Measurements from ENCODE around the gene DDX28.
"Not testable (repeated sequence)": the region's sequence is repeated elsewhere in the genome, so short reads cannot be mapped to it uniquely, and the experiment has no call there.

The DDX28 gene

DNA sequence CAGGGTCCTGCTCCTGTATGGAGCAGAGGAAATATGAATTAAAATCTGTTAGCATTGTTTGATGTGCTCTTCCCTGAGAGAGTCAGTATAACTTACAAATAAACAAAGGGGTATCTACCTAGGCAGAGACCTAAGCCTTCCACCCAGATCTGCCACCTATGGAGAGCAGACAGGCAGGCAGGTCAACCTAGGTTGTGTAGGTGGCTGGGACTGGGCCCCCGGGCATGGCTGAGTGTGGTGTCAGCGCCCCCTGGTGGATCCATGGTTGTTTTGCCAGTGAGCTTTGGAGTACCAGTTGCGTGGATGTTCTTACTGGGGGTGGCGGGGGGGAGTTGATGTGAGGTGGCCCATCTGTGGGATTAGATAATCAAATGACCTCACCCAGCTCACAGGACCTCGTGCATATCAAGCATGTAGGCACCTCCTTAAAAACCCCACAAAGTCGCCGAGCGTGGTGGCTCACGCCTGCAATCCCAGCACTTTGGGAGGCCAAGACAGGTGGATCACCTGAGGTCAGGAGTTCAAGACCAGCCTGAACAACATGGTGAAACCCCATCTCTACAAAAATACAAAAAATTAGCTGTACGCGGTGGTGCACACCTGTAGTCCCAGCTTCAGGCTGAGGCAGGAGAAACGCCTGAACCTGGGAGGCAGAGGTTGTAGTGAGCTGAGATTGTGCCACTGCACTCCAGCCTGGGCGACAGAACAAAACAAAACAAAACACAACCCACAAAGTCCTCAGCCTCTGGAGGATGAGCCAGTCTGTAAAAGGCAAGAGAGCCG is 17.7 kb upstream of the DDX28 start:
- Histone ChIP-seq H3K9me3 (ENCODE audit: control insufficient read depth in 5 of 5, low read length in 5 of 5) (no peaks in the 10 kb centered on the region), H3K4me1 (ENCODE audit: control insufficient read depth in 5 of 5, insufficient read depth in 5 of 5, low read length in 5 of 5) (peaks cover 0 to 3% (median 2%) of the 10 kb centered on the region in 5 donors), H3K27ac (ENCODE audit: low read depth, low read length) (no peak overlapping the region), H3K36me3 (ENCODE audit: control insufficient read depth in 5 of 5, insufficient read depth in 5 of 5, low read length in 5 of 5) (peaks cover 0 to 3% (median 0%) of the 10 kb centered on the region in 5 donors), H3K27me3 (ENCODE audit: control insufficient read depth in 5 of 5, insufficient read depth in 4 of 5, low read length in 5 of 5) (no peaks in the 10 kb centered on the region), H3K4me3 (ENCODE audit: low read depth in 1 of 5, low read length in 5 of 5) (no peak overlapping the region), H3K9ac (ENCODE audit: low read length in 5 of 5) (peak overlapping the region in 1 of 5 donors; percentile 45)

- Histone ChIP-seq H3K9ac (ENCODE audit: low read length in 5 of 5) (peak overlapping the region in 2 of 5 donors; percentile 25 to 39), H3K27me3 (ENCODE audit: control insufficient read depth in 5 of 5, insufficient read depth in 4 of 5, low read length in 5 of 5) (no peaks in the 10 kb centered on the region), H3K4me3 (ENCODE audit: low read depth in 1 of 5, low read length in 5 of 5) (no peak overlapping the region), H3K36me3 (ENCODE audit: control insufficient read depth in 5 of 5, insufficient read depth in 5 of 5, low read length in 5 of 5) (peaks cover 0 to 2% (median 0%) of the 10 kb centered on the region in 5 donors), H3K4me1 (ENCODE audit: control insufficient read depth in 5 of 5, insufficient read depth in 5 of 5, low read length in 5 of 5) (peaks cover 0 to 3% (median 2%) of the 10 kb centered on the region in 5 donors), H3K27ac (ENCODE audit: low read depth, low read length) (no peak overlapping the region), H3K9me3 (ENCODE audit: control insufficient read depth in 5 of 5, low read length in 5 of 5) (no peaks in the 10 kb centered on the region)
Measured at GRCh38 chr16:68037841-68038597, 15.0 kb upstream of the DDX28 start.

- Histone ChIP-seq H3K27me3 (ENCODE audit: control insufficient read depth in 5 of 5, insufficient read depth in 4 of 5, low read length in 5 of 5) (no peaks in the 10 kb centered on the region), H3K36me3 (ENCODE audit: control insufficient read depth in 5 of 5, insufficient read depth in 5 of 5, low read length in 5 of 5) (peaks cover 0 to 2% (median 0%) of the 10 kb centered on the region in 5 donors), H3K4me1 (ENCODE audit: control insufficient read depth in 5 of 5, insufficient read depth in 5 of 5, low read length in 5 of 5) (peaks cover 0 to 4% (median 0%) of the 10 kb centered on the region in 5 donors), H3K4me3 (ENCODE audit: low read depth in 1 of 5, low read length in 5 of 5) (no peak overlapping the region), H3K27ac (ENCODE audit: low read depth, low read length) (no peak overlapping the region), H3K9ac (ENCODE audit: low read length in 5 of 5) (no peak overlapping the region), H3K9me3 (ENCODE audit: control insufficient read depth in 5 of 5, low read length in 5 of 5) (no peaks in the 10 kb centered on the region)
Measured at GRCh38 chr16:68035227-68035626, 12.2 kb upstream of the DDX28 start.

DNA sequence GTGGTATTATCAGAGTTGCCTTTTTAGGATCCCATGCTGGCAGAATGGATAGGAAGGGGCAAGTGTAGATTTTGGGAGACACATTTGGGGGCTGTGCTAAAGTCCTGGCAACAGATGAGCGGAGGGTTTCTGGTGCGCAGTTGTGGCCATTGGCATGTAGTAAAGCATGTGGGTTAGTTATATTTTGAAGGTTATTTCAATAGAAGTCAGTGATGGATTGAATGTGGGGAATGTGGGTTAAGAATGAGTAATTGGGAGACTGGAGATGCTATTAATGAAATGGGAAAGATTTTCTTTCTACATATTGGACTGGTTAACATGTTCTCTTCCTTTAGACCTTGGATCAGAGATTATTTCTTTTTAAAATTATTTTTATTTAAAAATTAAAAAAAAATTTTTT is 10.1 kb upstream of the DDX28 start:
- H3K4me1 ChIP-seq (ENCODE audit: control insufficient read depth in 5 of 5, insufficient read depth in 5 of 5, low read length in 5 of 5), result peaks cover 0 to 6% (median 0%) of the 10 kb centered on the region in 5 donors
- H3K9me3 ChIP-seq (ENCODE audit: control insufficient read depth in 5 of 5, low read length in 5 of 5), result no peaks in the 10 kb centered on the region
- H3K27ac ChIP-seq (ENCODE audit: low read depth, low read length), result no peak overlapping the region
- H3K27me3 ChIP-seq (ENCODE audit: control insufficient read depth in 5 of 5, insufficient read depth in 4 of 5, low read length in 5 of 5), result no peaks in the 10 kb centered on the region
- peaks cover 0 to 7% (median 0%) of the 10 kb centered on the region in 5 donors for H3K36me3 ChIP-seq (ENCODE audit: control insufficient read depth in 5 of 5, insufficient read depth in 5 of 5, low read length in 5 of 5)
- no peak overlapping the region for H3K9ac ChIP-seq (ENCODE audit: low read length in 5 of 5)
- H3K4me3 ChIP-seq (ENCODE audit: low read depth in 1 of 5, low read length in 5 of 5), result no peak overlapping the region

- Histone ChIP-seq H3K4me3 (ENCODE audit: low read depth in 1 of 5, low read length in 5 of 5) (no peak overlapping the region), H3K4me1 (ENCODE audit: control insufficient read depth in 5 of 5, insufficient read depth in 5 of 5, low read length in 5 of 5) (peaks cover 0 to 7% (median 0%) of the 10 kb centered on the region in 5 donors), H3K36me3 (ENCODE audit: control insufficient read depth in 5 of 5, insufficient read depth in 5 of 5, low read length in 5 of 5) (peaks cover 0 to 14% (median 0%) of the 10 kb centered on the region in 5 donors), H3K9ac (ENCODE audit: low read length in 5 of 5) (no peak overlapping the region), H3K27ac (ENCODE audit: low read depth, low read length) (no peak overlapping the region), H3K27me3 (ENCODE audit: control insufficient read depth in 5 of 5, insufficient read depth in 4 of 5, low read length in 5 of 5) (no peaks in the 10 kb centered on the region), H3K9me3 (ENCODE audit: control insufficient read depth in 5 of 5, low read length in 5 of 5) (no peaks in the 10 kb centered on the region)
Measured at GRCh38 chr16:68031951-68032350, 8.9 kb upstream of the DDX28 start.

DNA sequence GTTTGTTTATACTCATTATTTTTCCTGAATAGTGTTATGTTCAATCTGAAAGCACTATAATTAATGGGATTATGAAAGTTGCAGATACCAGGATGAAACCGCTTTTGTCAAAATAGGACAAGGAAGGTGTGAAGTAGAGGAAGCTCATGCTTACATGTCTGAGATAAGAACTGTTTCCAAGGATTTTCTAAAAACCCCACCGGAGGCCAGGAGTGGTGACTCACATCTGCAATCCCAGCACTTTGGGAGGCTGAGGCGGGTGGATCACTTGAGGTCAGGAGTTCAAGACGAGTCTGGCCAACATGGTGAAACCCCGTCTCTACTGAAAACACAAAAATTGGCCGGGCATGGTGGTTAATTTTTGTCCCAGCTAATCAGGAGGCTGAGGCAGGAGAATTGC is 7.1 kb upstream of the DDX28 start:
- not testable (repeated sequence) for H3K9me3 ChIP-seq (ENCODE audit: control insufficient read depth in 5 of 5, low read length in 5 of 5); H3K27ac ChIP-seq (ENCODE audit: low read depth, low read length); H3K9ac ChIP-seq (ENCODE audit: low read length in 5 of 5); H3K27me3 ChIP-seq (ENCODE audit: control insufficient read depth in 5 of 5, insufficient read depth in 4 of 5, low read length in 5 of 5); H3K4me3 ChIP-seq (ENCODE audit: low read depth in 1 of 5, low read length in 5 of 5)
- H3K36me3 ChIP-seq (ENCODE audit: control insufficient read depth in 5 of 5, insufficient read depth in 5 of 5, low read length in 5 of 5), result peaks cover 0 to 14% (median 0%) of the 10 kb centered on the region in 5 donors
- H3K4me1 ChIP-seq (ENCODE audit: control insufficient read depth in 5 of 5, insufficient read depth in 5 of 5, low read length in 5 of 5), result peaks cover 0 to 10% (median 0%) of the 10 kb centered on the region in 5 donors

- Histone ChIP-seq H3K27me3 (ENCODE audit: control insufficient read depth in 5 of 5, insufficient read depth in 4 of 5, low read length in 5 of 5) (no peaks in the 10 kb centered on the region), H3K27ac (ENCODE audit: low read depth, low read length) (no peak overlapping the region), H3K9me3 (ENCODE audit: control insufficient read depth in 5 of 5, low read length in 5 of 5) (no peaks in the 10 kb centered on the region), H3K4me3 (ENCODE audit: low read depth in 1 of 5, low read length in 5 of 5) (no peak overlapping the region), H3K9ac (ENCODE audit: low read length in 5 of 5) (no peak overlapping the region), H3K4me1 (ENCODE audit: control insufficient read depth in 5 of 5, insufficient read depth in 5 of 5, low read length in 5 of 5) (peaks cover 0 to 14% (median 3%) of the 10 kb centered on the region in 5 donors), H3K36me3 (ENCODE audit: control insufficient read depth in 5 of 5, insufficient read depth in 5 of 5, low read length in 5 of 5) (peaks cover 0 to 14% (median 0%) of the 10 kb centered on the region in 5 donors)
Measured at GRCh38 chr16:68028996-68029395, 6.0 kb upstream of the DDX28 start.

GRCh38 chr16:68022278-68022727 is 729 bp downstream of the DDX28 start:
- Histone ChIP-seq H3K27me3 (ENCODE audit: control insufficient read depth in 5 of 5, insufficient read depth in 4 of 5, low read length in 5 of 5) (no peaks in the 10 kb centered on the region), H3K27ac (ENCODE audit: low read depth, low read length) (peak overlapping the region; percentile 79), H3K4me1 (ENCODE audit: control insufficient read depth in 5 of 5, insufficient read depth in 5 of 5, low read length in 5 of 5) (peaks cover 9 to 33% (median 27%) of the 10 kb centered on the region in 5 donors), H3K9me3 (ENCODE audit: control insufficient read depth in 5 of 5, low read length in 5 of 5) (no peaks in the 10 kb centered on the region), H3K9ac (ENCODE audit: low read length in 5 of 5) (peak overlapping the region; percentile 63 to 100 (median 92)), H3K4me3 (ENCODE audit: low read depth in 1 of 5, low read length in 5 of 5) (peak overlapping the region; percentile 75 to 100 (median 97)), H3K36me3 (ENCODE audit: control insufficient read depth in 5 of 5, insufficient read depth in 5 of 5, low read length in 5 of 5) (peaks cover 0 to 10% (median 9%) of the 10 kb centered on the region in 5 donors)

GRCh38 chr16:68021490-68021889 is 1.5 kb downstream of the DDX28 start:
- Histone ChIP-seq H3K36me3 (ENCODE audit: control insufficient read depth in 5 of 5, insufficient read depth in 5 of 5, low read length in 5 of 5) (peaks cover 0 to 10% (median 9%) of the 10 kb centered on the region in 5 donors), H3K9ac (ENCODE audit: low read length in 5 of 5) (peak overlapping the region in 2 of 5 donors; percentile 92 to 100), H3K4me3 (ENCODE audit: low read depth in 1 of 5, low read length in 5 of 5) (peak overlapping the region in 3 of 5 donors; percentile 72 to 100 (median 99)), H3K9me3 (ENCODE audit: control insufficient read depth in 5 of 5, low read length in 5 of 5) (no peaks in the 10 kb centered on the region), H3K4me1 (ENCODE audit: control insufficient read depth in 5 of 5, insufficient read depth in 5 of 5, low read length in 5 of 5) (peaks cover 9 to 32% (median 27%) of the 10 kb centered on the region in 5 donors), H3K27me3 (ENCODE audit: control insufficient read depth in 5 of 5, insufficient read depth in 4 of 5, low read length in 5 of 5) (no peaks in the 10 kb centered on the region), H3K27ac (ENCODE audit: low read depth, low read length) (no peak overlapping the region)

Data from subcutaneous abdominal adipose tissue (tissue), 5 donors.